ENCODE results near the gene NKX2-8. TPM values are rescaled to one million over a fixed set of nuclear protein-coding genes. Genes with fewer than 3 reads are reported as not detected.
A peak's percentile ranks its signal among the peaks of the same experiment; 100 is the strongest.

NKX2-8 gene
- total and polyA plus RNA-seq, 8 donors: 0.15 to 1.6 (median 0.48) TPM; not detected in 4

DNA sequence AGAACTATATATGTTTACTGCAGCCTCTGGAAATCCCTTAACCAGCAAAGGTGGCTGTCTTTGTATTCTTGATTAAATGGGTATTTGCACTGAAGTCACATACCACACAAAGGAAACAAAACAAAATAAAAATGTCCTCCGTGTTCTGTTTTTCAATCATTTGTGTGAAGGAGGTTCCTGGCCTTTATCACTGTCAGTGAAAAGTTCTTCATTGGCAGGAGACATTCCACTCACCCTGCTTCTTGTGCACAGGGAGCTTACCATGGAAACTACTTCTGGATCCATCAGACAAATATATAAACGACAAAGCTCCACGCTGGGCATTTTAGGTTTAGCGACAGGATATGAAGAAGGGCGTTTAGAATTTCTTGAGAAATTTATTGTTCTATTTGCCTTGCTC, 5.7 kb upstream of the NKX2-8 start:
- DNase-seq (no peak), ATAC-seq (no peak)
- Histone ChIP-seq H3K27ac (no peak overlapping the region), H3K4me3 (no peak overlapping the region), H3K36me3 (no peaks in the 10 kb centered on the region), H3K9me3 (no peaks in the 10 kb centered on the region), H3K4me1 (peaks cover 0 to 4% of the 10 kb centered on the region in 2 donors), H3K27me3 (peaks cover 46 to 94% of the 10 kb centered on the region in 2 donors)
- intact Hi-C loops (cut with DNase I): no loop called here
- TF ChIP-seq, protein P1, sequence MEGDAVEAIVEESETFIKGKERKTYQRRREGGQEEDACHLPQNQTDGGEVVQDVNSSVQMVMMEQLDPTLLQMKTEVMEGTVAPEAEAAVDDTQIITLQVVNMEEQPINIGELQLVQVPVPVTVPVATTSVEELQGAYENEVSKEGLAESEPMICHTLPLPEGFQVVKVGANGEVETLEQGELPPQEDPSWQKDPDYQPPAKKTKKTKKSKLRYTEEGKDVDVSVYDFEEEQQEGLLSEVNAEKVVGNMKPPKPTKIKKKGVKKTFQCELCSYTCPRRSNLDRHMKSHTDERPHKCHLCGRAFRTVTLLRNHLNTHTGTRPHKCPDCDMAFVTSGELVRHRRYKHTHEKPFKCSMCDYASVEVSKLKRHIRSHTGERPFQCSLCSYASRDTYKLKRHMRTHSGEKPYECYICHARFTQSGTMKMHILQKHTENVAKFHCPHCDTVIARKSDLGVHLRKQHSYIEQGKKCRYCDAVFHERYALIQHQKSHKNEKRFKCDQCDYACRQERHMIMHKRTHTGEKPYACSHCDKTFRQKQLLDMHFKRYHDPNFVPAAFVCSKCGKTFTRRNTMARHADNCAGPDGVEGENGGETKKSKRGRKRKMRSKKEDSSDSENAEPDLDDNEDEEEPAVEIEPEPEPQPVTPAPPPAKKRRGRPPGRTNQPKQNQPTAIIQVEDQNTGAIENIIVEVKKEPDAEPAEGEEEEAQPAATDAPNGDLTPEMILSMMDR (IDR thresholded peaks at IDR 0.05): no peak

DNA sequence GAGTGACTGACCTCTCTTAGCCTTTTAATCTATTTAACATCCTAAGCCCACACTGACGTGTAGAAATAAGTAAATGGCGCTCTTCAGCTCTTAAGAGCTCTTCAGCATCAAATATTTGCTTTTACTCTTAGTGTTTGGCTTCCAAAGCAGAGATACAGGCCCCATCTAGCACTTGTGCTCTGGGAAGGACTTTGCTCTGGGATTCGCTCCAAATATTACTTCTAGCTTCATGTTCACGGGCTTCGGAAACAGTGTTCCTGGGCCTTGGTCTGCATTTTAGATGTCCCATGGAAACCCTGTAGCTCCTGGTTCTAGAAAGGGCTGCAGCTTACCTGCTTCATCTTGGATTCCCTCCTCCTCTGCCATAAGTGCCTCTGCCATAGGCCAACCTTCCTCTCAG, 2.7 kb upstream of the NKX2-8 start:
- TF ChIP-seq, protein P1 (IDR thresholded peaks at IDR 0.05): no peak
- peak in 1 of 4 donors; percentile 65 for DNase-seq
- Histone ChIP-seq H3K27me3 (peaks cover 71 to 97% of the 10 kb centered on the region in 2 donors), H3K4me3 (no peak overlapping the region), H3K9me3 (no peaks in the 10 kb centered on the region), H3K27ac (no peak overlapping the region), H3K4me1 (peaks cover 6 to 20% of the 10 kb centered on the region in 2 donors), H3K36me3 (no peaks in the 10 kb centered on the region)
- intact Hi-C loops (cut with DNase I): no loop called here
- ATAC-seq: peak; percentile 65

DNA sequence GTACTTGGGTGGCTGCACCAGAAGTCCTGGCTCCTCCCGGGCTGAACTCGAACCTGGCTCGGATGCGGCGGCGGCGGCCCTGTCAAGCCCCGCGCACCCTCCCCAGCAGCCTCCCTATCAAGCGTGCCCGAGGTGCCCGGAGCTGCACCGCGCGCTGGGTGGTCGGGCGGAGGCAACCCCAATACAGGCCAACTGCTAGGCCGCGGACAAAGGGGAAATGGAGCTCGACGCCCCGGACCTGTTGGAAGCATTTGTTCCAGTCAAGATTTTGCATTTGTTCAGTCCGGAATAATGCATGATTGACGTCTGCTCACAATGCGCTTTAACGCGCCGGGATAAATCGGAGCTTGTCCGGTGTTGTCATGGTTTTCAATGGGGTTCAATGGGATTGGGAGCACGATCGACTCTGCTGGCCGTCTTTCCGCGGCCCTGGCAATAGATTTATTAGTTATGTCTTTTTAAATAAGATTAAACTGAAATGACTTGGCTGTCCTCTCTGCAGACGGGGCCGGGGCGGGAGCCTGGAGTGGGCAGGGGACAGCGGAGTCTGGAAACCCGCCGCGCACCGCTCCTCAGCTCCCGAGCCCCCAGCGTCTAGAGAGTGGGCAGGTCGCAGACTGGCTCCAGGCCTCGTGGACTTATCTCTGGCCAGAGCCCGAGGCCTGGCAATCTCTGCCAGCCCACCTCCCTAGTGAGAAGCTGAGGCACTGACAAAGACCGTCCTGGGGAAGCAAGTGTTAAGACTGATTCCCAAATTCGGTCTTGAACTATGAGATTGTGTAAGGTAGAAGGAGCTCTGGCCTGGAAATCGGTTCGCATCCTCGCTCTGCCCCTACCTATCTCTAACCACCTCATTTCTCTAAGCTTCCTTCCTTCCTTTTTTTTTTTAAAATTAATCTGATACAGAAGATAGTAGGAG, 1.7 kb upstream of the NKX2-8 start:
- Histone ChIP-seq H3K9me3 (no peaks in the 10 kb centered on the region), H3K4me1 (peaks cover 6 to 20% of the 10 kb centered on the region in 2 donors), H3K4me3 (no peak overlapping the region), H3K27me3 (peaks cover 80 to 98% of the 10 kb centered on the region in 2 donors), H3K36me3 (no peaks in the 10 kb centered on the region), H3K27ac (no peak overlapping the region)
- TF ChIP-seq, protein P1 (IDR thresholded peaks at IDR 0.05): no peak
- DNase-seq (peak in 1 of 4 donors; percentile 77), ATAC-seq (no peak)
- intact Hi-C loops (cut with DNase I): no loop called here

DNA sequence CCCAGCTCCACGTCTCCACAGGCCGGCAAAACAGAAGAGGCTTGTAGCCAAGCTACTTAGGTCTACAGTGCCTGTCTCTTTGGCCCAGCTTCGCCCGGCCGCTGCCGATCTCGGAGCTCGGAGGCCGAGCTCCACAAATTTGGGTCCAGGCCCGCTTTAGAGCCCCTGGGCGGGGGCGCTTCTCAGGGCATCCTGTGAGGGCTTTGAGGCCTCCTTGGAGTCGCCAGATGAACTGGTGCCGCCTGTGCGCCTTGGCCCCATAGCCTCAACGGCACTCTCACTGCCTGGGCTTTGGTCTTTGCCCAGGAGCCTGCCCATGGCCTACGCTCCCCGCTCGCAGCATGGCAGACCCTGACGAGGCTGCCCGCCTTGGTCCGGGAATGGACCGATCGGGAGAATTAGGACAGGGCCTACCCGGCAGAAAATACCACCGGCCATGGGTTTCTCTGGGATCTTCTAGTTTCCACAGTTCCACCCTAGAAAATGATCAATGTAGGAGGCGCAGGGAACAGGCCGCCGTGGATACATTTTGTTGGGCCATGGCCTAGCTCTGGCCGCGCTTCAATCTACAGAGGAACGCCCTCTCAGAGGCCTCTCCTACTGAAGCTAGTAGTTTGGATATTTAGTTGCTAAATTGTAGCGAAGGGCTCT, 953 bp upstream of the NKX2-8 start:
- ATAC-seq (no peak), DNase-seq (no peak)
- intact Hi-C loops (cut with DNase I): no loop called here
- H3K27me3 ChIP-seq: peaks cover 88 to 100% of the 10 kb centered on the region in 2 donors
- TF ChIP-seq, protein P1 (IDR thresholded peaks at IDR 0.05): no peak
- no peak overlapping the region for H3K27ac ChIP-seq
- peaks cover 6 to 20% of the 10 kb centered on the region in 2 donors for H3K4me1 ChIP-seq
- H3K4me3 ChIP-seq: no peak overlapping the region
- H3K9me3 ChIP-seq: no peaks in the 10 kb centered on the region
- H3K36me3 ChIP-seq: no peaks in the 10 kb centered on the region

DNA sequence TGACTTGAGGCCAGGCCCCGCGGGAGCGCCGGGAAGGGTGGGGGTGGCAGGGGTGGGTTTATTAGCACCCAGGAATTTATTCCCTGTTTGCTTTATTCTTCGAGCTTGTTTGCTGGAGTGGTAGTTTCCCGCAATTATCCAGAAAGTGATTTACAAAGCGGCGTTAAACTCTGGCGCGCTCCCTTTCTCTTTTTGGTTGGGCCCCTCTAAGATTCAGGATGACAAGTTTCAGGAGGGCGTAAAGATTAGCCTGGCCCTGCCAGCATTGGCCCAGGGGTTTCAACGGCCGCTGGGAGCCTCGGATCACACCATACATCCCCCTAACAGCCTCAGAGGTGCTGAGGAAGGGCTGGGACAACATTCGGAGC, 444 bp upstream of the NKX2-8 start:
- TF ChIP-seq, protein P1 (IDR thresholded peaks at IDR 0.05): no peak
- no peak overlapping the region for H3K27ac ChIP-seq
- ATAC-seq (no peak), DNase-seq (no peak)
- H3K36me3 ChIP-seq: no peaks in the 10 kb centered on the region
- peaks cover 89 to 99% of the 10 kb centered on the region in 2 donors for H3K27me3 ChIP-seq
- intact Hi-C loops (cut with DNase I): no loop called here
- peak overlapping the region in 1 of 2 donors; percentile 31 for H3K4me3 ChIP-seq
- H3K9me3 ChIP-seq: no peaks in the 10 kb centered on the region
- H3K4me1 ChIP-seq: peaks cover 6 to 20% of the 10 kb centered on the region in 2 donors
